BJ (cell line): ENCODE results near the gene CPLX1. TPM values are rescaled to one million over a fixed set of nuclear protein-coding genes. Genes with fewer than 3 reads are reported as not detected.
"Not testable (repeated sequence)": the region's sequence is repeated elsewhere in the genome, so short reads cannot be mapped to it uniquely, and the experiment has no call there.

Experiments used
- CTCF ChIA-PET: fragments of 350-600 bp; formaldehyde crosslinking; extraction: SDS; loops from one replicate; lab custom pipeline; 2021; ENCODE audit warnings: antibody characterized with exemption, inconsistent platforms; lab: Yijun Ruan, JAX
- POLR2A ChIA-PET: fragments of 300-600 bp; sonication (Branson Sonifier 250); formaldehyde crosslinking; extraction: SDS; loops from one replicate; lab custom pipeline; 2021; ENCODE audit warnings: antibody characterized with exemption; lab: Charles Lee
- DNase-seq: peaks from one replicate; pipeline ENCODE4 v3.0.0-alpha.2; 2011; ENCODE audit warnings: low read depth
- H3K27me3 ChIP-seq: 2 replicates; pipeline ENCODE4 v1.6.0; 2011; ENCODE audit warnings: low read length; ENCODE audit not compliant: control insufficient read depth, insufficient read depth
- H3K36me3 ChIP-seq: 2 replicates; pipeline ENCODE4 v1.5.1; 2011; ENCODE audit warnings: low read length; ENCODE audit not compliant: control insufficient read depth, insufficient read depth
- H3K4me3 ChIP-seq: 2 replicates; pipeline ENCODE4 v1.5.1; 2011; ENCODE audit warnings: low read depth, mild to moderate bottlenecking, control low read depth, low read length
- polyA plus RNA-seq: library from polyadenylated mRNA; depleted of rRNA; stranded (reverse); fragments of >200 nt; gene quantifications from 2 replicates; pipeline ENCODE4 v1.2.3, GENCODE V29; 2011
- TF ChIP-seq, protein P1 (sequence below): IDR thresholded peaks from 2 replicates; pipeline ENCODE4 v1.5.1; 2011; ENCODE audit warnings: low read depth, mild to moderate bottlenecking, control low read depth, inconsistent platforms, low read length, moderate library complexity; ENCODE audit not compliant: insufficient read depth

The CPLX1 gene
- polyA plus RNA-seq, 1 experiment = 0.15 TPM

DNA sequence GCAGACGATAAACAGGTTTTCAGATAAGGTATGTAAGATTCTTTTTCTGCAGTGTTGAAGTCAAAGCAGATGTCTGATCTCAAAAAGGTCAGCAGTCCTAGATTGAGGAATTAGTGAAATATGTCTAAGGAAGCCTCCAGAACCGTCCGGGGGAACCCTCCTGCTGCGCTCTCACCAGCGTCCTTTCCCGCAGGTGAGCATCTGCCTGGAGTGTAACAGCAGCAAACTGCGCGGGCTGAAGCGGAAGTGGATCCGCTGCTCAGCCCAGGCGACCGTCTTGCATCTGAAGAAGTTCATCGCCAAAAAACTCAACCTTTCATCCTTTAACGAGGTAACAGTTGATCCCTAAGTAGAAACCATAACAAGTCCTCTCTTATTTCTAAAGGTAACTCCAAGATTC, 64.8 kb downstream of the CPLX1 start:
- CTCF ChIA-PET = no interaction called here
- POLR2A ChIA-PET = no interaction called here
- no peak overlapping the region for H3K4me3 ChIP-seq
- TF ChIP-seq, protein P1, sequence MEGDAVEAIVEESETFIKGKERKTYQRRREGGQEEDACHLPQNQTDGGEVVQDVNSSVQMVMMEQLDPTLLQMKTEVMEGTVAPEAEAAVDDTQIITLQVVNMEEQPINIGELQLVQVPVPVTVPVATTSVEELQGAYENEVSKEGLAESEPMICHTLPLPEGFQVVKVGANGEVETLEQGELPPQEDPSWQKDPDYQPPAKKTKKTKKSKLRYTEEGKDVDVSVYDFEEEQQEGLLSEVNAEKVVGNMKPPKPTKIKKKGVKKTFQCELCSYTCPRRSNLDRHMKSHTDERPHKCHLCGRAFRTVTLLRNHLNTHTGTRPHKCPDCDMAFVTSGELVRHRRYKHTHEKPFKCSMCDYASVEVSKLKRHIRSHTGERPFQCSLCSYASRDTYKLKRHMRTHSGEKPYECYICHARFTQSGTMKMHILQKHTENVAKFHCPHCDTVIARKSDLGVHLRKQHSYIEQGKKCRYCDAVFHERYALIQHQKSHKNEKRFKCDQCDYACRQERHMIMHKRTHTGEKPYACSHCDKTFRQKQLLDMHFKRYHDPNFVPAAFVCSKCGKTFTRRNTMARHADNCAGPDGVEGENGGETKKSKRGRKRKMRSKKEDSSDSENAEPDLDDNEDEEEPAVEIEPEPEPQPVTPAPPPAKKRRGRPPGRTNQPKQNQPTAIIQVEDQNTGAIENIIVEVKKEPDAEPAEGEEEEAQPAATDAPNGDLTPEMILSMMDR = no peak
- H3K36me3 ChIP-seq = peaks cover 19% of the 10 kb centered on the region
- DNase-seq = no peak
- no peaks in the 10 kb centered on the region for H3K27me3 ChIP-seq

DNA sequence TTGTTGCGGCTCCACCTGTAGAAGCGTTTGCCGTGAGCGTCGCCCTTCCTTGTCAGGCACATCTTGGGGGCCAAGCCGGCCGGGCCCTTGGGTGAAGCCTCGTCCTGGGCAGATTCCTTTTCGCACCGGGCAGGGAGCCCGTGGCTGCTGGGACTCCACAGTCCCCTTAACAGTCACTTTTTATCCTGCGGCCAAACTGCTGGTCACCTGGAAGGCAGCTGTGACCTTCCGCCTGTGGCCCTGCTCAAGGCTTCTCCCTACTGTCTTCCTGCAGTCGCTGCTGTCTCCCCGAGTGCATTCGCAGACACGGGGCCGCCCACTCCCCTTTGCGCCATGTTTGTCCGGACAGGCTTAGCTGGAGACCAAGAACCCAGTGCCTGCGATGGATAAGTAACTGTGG, 65.3 kb downstream of the CPLX1 start:
- H3K36me3 ChIP-seq = peaks cover 19% of the 10 kb centered on the region
- TF ChIP-seq, protein P1 = no peak
- H3K4me3 ChIP-seq = no peak overlapping the region
- no peaks in the 10 kb centered on the region for H3K27me3 ChIP-seq
- DNase-seq = no peak
- CTCF ChIA-PET = no interaction called here
- POLR2A ChIA-PET = no interaction called here

DNA sequence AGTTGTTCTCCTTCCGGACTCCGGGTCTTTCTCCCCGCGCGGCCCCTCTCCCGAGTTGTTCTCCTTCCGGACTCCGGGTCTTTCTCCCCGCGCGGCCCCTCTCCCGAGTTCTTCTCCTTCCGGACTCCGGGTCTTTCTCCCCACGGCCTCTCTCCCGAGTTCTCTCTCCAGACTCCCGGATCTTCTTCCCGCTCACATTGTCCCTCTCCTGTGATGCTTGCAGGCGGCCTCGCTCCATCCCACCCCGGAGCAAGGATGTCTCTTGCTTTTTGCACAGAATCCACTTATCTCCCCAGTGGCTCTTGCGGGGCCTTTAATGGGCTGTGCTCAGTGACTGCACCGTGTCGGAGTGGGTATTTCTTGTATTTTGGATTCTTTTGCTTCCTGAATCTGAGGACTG, 66.1 kb downstream of the CPLX1 start:
- POLR2A ChIA-PET, H3K27me3 ChIP-seq, DNase-seq, CTCF ChIA-PET, H3K4me3 ChIP-seq: not testable (repeated sequence)
- H3K36me3 ChIP-seq = peaks cover 20% of the 10 kb centered on the region

DNA sequence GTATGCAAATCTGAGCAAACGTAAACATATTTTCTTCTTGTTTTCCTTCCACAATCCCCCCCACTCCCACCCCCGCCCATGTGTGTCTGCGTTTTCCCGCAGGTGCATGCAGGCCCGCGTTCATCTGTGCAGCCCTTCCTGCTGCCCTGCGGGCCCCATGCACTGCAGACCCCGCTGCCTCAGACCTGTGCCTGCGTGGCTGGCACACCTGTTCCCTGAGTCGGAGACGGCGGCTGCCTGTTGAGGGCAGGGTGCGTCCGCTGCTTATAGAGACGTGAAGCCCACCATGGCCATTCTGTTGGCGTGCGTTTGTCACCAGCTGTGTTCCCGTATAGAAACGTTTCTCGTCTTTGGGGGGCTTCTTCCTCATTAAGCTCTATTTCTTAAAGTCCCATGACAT, 68.8 kb downstream of the CPLX1 start:
- Histone ChIP-seq H3K4me3 (no peak overlapping the region), H3K36me3 (peaks cover 22% of the 10 kb centered on the region), H3K27me3 (no peaks in the 10 kb centered on the region)
- ChIA-PET POLR2A (no interaction called here), CTCF (interaction anchor here (1.7 to 2.1 kb wide), 2 partner anchors 15 to 17 kb away, joined by 5 to 7 read pairs; no protein-coding TSS in a partner anchor)
- DNase-seq = no peak
- TF ChIP-seq, protein P1 = no peak

DNA sequence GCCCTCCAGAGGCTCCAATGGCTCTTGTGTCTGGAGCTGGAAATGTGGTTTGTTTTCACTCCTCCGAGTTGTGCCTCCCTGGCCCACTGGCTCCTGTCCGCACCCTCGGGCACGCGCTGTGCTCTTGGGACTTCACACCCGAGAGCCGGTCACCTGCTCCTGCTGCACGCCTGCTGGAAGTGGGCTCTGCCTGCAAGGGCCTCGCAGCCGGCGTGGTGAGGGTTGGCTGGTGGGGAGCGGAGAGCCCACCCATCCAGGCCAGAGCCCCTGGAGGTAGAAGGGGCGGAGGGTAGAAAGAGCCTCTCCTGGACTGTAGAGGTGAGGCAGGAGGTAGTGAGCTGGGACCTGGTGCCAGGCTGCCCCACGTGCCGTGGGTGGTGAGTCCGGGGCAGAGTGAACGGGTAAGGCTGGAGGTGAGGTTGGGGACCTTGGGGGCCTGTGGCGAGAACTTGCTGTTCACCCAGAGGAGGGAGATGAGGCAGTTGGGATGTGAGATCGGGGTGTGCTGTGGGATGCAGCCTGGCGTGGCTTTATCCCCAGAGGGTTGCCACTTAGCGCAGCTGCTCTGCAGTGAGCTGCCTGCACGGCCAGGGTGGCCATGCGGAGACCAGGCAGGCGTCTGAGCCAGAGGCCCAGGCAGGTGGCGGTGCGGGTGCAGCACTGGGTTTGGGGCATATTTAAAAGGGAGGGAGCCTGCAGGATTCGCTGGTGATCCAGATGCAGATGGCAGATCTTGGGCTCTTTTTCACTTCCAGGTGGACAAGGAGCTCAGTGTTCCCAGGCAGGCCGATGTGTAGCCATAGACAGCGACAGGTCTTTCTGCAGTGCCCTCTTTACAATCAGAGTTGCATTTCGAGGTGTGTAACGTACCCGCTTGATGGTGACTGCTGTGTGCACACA, 71.5 kb downstream of the CPLX1 start:
- CTCF ChIA-PET = interaction anchor here (4.5 kb wide), 1 partner anchor 13 kb away, joined by 28 read pairs; no protein-coding TSS in a partner anchor

DNA sequence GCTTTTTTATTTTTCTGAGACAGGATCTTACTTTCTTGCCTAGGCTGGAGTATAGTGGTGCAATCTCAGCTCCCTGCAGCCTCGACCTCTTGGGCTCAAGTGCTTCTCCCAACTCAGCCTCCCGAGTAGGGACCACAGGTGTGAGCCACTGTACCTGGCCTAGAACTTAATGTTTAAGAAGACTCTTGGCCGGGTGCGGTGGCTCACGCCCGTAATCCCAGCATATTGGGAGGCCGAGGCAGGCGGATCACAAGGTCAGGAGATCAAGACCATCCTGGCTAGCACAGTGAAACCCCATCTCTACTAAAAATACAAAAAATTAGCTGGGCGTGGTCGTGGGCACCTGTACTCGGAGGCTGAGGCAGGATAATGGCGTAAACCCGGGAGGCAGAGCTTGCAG, 72.7 kb downstream of the CPLX1 start:
- DNase-seq, POLR2A ChIA-PET, H3K27me3 ChIP-seq, H3K4me3 ChIP-seq: not testable (repeated sequence)
- CTCF ChIA-PET = interaction anchor here (0.7 to 4.5 kb wide), 2 partner anchors 11 to 234 kb away, joined by 3 to 28 read pairs; partner anchors contain the start of gene IDUA
- peaks cover 29% of the 10 kb centered on the region for H3K36me3 ChIP-seq

More for the DNA sequence above, 71.5 kb downstream of the CPLX1 start:
- H3K27me3 ChIP-seq = no peaks in the 10 kb centered on the region
- H3K36me3 ChIP-seq = peaks cover 25% of the 10 kb centered on the region
- H3K4me3 ChIP-seq = no peak overlapping the region
- TF ChIP-seq, protein P1 = no peak
- DNase-seq = no peak
- POLR2A ChIA-PET = no interaction called here
